Spleen (tissue), 11 donors: ENCODE data around the gene EXTL1. TPM values are rescaled to one million over a fixed set of nuclear protein-coding genes. Genes with fewer than 3 reads are reported as not detected.

Source experiments
- DNase-seq: peaks from one replicate; pipeline ENCODE4 v3.0.0-alpha.2; 2020
- H3K27ac ChIP-seq, 8 donors: fragments of 200-600 bp; sonication (generic) in 7 of 8; 1 replicate in 4 of 8; 2 replicates in 4 of 8; pipeline versions ENCODE4 v1.5.0 to v1.8.0; 2016 to 2021; ENCODE audit warnings: inconsistent platforms in 4 of 8, mild to moderate bottlenecking in 4 of 8, moderate library complexity in 1 of 8
- H3K27me3 ChIP-seq, 7 donors: fragments of 200-600 bp; sonication (generic) in 6 of 7; replicated peaks in 1 of 7; 1 replicate in 4 of 7; 2 replicates in 3 of 7; pipeline versions ENCODE4 v1.5.0 to v1.8.0; 2016 to 2021; ENCODE audit warnings: inconsistent platforms in 3 of 7, mild to moderate bottlenecking in 1 of 7
- H3K36me3 ChIP-seq, 6 donors: fragments of 200-600 bp; sonication (generic) in 5 of 6; 1 replicate in 4 of 6; 2 replicates in 2 of 6; pipeline versions ENCODE4 v1.5.0 to v1.8.0; 2016 to 2021; ENCODE audit warnings: inconsistent platforms in 2 of 6
- H3K4me1 ChIP-seq, 6 donors: fragments of 200-600 bp; sonication (generic) in 5 of 6; 1 replicate in 3 of 6; 2 replicates in 3 of 6; pipeline versions ENCODE4 v1.5.0 to v1.8.0; 2016 to 2021; ENCODE audit warnings: inconsistent platforms in 3 of 6
- H3K4me3 ChIP-seq, 8 donors: fragments of 200-600 bp; sonication (generic) in 7 of 8; 1 replicate in 4 of 8; 2 replicates in 4 of 8; pipeline versions ENCODE4 v1.5.0 to v1.8.0; 2016 to 2021; ENCODE audit warnings: inconsistent platforms in 4 of 8, mild to moderate bottlenecking in 4 of 8, moderate library complexity in 2 of 8
- H3K9me3 ChIP-seq, 8 donors: fragments of 200-600 bp; sonication (generic) in 7 of 8; 1 replicate in 4 of 8; 2 replicates in 4 of 8; pipeline versions ENCODE4 v1.5.0 to v1.8.0; 2016 to 2021; ENCODE audit warnings: inconsistent platforms in 4 of 8
- POLR2A ChIP-seq, 3 donors: fragments of 450-650 bp; IDR thresholded peaks; one replicate each; pipeline ENCODE4 v1.5.1; 2017; ENCODE audit warnings: antibody characterized with exemption in 3 of 3, mild to moderate bottlenecking in 1 of 3
- POLR2AphosphoS5 ChIP-seq, 3 donors: sonication (generic); formaldehyde crosslinking; IDR thresholded peaks; one replicate each; pipeline ENCODE4 v1.5.1; 2017; ENCODE audit warnings: antibody characterized with exemption in 3 of 3
- WGBS, 5 donors: extraction: QIAGEN DNeasy Blood & Tissue Kit in 3 of 5; methylation state at CpG; one replicate each; pipeline versions ENCODE4 v1.1.5 to v1.1.7; 2013 to 2018; 5-methylcytosine and 5-hydroxymethylcytosine counted together
- intact Hi-C: fragments of 100-400 bp; cut with DNase I; formaldehyde crosslinking; loops from one replicate; pipeline ENCODE4 v1.15.0; 2023; ENCODE audit warnings: low total_unique reads
- polyA plus RNA-seq, 3 donors: library from polyadenylated mRNA; stranded (reverse); fragments of 200-250 nt; gene quantifications; one replicate each; pipeline ENCODE4 v1.2.1, GENCODE V29; 2013
- total RNA-seq, 7 donors: library from RNA; depleted of rRNA in 3 of 7; stranded (reverse); fragments of >200 nt in 3 of 7; fragmentation: NEBNext Ultra II Directional in 4 of 7; extraction: Animal tissue kit (Norgen Biotek cat#: 25700) in 4 of 7; gene quantifications; one replicate each; pipeline versions ENCODE4 v1.1.0 to v1.2.1, GENCODE V29; 2016 to 2021
- TF ChIP-seq, protein P1 (sequence below), 11 experiments: fragments of 200-600 bp in 7 of 11; fragments of 450-650 bp in 4 of 11; sonication (generic) in 4 of 11; IDR thresholded peaks in 8 of 11; conservative IDR thresholded peaks in 3 of 11; 1 replicate in 7 of 11; 2 replicates in 4 of 11; pipeline versions ENCODE4 v1.4.0 to v1.8.0; 2016 to 2021; ENCODE audit warnings: antibody characterized with exemption in 11 of 11, inconsistent platforms in 4 of 11, mild to moderate bottlenecking in 1 of 11
- donor health status: healthy with polysubstance abuse.
- donor health status: DM: no; HTN: no; CAD: no; lungs with moderate emphysema.
- donor health status: DM: no; HTN: no; CAD: no.
- donor health status: Bipolar disorder and iron deficiency.
- donor health status: healthy.
- donor health status: DM: no; HTN: no; CAD: no.
- donor health status: DM: yes; HTN: yes; CAD: no.

EXTL1 gene
- total and polyA plus RNA-seq, 10 donors = 0.30 to 8.6 (median 3.6) TPM

DNA sequence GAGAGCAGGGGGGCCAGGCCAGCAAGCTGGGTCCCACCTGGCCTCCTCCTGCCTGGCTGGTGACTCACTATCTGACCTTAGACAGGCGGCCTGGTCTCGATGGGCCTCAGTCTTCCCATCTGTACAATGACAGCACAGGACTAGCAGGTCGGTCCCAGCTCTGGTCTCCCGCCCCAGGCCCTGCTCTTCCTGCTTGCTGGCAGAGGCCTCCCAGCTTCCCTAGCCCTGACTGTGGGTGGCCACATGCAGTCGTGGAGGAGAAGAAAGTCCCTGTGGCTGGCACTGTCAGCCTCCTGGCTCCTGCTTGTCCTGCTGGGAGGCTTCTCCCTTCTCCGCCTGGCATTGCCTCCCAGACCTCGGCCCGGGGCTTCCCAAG lies 817 bp downstream of the EXTL1 start:
- Histone ChIP-seq H3K27me3 (no peaks in the 10 kb centered on the region), H3K4me3 (peak overlapping the region in 6 of 8 donors; percentile 6 to 41 (median 21)), H3K4me1 (peaks cover 1 to 32% (median 19%) of the 10 kb centered on the region in 6 donors), H3K9me3 (no peaks in the 10 kb centered on the region), H3K36me3 (no peaks in the 10 kb centered on the region), H3K27ac (peak overlapping the region in 6 of 8 donors; percentile 53 to 72 (median 58))
- intact Hi-C loops = no loop called here
- TF ChIP-seq POLR2A (IDR thresholded peaks at IDR 0.05) (no peak), POLR2AphosphoS5 (IDR thresholded peaks at IDR 0.05) (no peak)
- TF ChIP-seq, protein P1, sequence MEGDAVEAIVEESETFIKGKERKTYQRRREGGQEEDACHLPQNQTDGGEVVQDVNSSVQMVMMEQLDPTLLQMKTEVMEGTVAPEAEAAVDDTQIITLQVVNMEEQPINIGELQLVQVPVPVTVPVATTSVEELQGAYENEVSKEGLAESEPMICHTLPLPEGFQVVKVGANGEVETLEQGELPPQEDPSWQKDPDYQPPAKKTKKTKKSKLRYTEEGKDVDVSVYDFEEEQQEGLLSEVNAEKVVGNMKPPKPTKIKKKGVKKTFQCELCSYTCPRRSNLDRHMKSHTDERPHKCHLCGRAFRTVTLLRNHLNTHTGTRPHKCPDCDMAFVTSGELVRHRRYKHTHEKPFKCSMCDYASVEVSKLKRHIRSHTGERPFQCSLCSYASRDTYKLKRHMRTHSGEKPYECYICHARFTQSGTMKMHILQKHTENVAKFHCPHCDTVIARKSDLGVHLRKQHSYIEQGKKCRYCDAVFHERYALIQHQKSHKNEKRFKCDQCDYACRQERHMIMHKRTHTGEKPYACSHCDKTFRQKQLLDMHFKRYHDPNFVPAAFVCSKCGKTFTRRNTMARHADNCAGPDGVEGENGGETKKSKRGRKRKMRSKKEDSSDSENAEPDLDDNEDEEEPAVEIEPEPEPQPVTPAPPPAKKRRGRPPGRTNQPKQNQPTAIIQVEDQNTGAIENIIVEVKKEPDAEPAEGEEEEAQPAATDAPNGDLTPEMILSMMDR (IDR thresholded peaks at IDR 0.05 in 8 of 11, conservative IDR thresholded peaks at IDR 0.05 in 3 of 11) = no peak
- 67 to 89% (median 76%) methylated on average over 5 to 8 of the region's 8 CpGs for WGBS, 5 donors
- no peak for DNase-seq

DNA sequence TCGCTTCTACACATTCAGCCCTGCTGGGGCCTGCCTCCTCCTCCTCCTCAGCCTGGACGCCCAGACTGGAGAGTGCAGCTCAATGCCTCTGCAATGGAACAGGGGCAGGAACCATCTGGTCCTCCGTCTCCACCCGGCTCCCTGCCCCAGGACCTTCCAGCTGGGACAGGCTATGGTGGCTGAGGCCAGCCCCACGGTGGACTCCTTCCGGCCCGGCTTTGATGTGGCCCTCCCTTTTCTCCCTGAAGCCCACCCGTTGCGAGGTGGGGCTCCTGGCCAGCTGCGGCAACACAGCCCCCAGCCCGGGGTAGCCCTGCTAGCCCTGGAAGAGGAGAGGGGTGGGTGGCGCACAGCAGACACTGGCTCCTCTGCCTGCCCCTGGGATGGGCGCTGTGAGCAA lies 1.4 kb downstream of the EXTL1 start:
- H3K4me3 ChIP-seq = peak overlapping the region in 4 of 8 donors; percentile 21 to 41 (median 26)
- H3K27ac ChIP-seq = peak overlapping the region in 4 of 8 donors; percentile 53 to 72 (median 63)
- 81 to 91% (median 89%) methylated on average over 13 of the region's 13 CpGs for WGBS, 5 donors
- H3K36me3 ChIP-seq = no peaks in the 10 kb centered on the region
- H3K4me1 ChIP-seq = peaks cover 0 to 26% (median 14%) of the 10 kb centered on the region in 6 donors
- DNase-seq = no peak
- TF ChIP-seq POLR2AphosphoS5 (IDR thresholded peaks at IDR 0.05) (no peak), POLR2A (IDR thresholded peaks at IDR 0.05) (no peak)
- TF ChIP-seq, protein P1 (IDR thresholded peaks at IDR 0.05 in 8 of 11, conservative IDR thresholded peaks at IDR 0.05 in 3 of 11) = no peak
- intact Hi-C loops = no loop called here
- no peaks in the 10 kb centered on the region for H3K27me3 ChIP-seq
- H3K9me3 ChIP-seq = no peaks in the 10 kb centered on the region

DNA sequence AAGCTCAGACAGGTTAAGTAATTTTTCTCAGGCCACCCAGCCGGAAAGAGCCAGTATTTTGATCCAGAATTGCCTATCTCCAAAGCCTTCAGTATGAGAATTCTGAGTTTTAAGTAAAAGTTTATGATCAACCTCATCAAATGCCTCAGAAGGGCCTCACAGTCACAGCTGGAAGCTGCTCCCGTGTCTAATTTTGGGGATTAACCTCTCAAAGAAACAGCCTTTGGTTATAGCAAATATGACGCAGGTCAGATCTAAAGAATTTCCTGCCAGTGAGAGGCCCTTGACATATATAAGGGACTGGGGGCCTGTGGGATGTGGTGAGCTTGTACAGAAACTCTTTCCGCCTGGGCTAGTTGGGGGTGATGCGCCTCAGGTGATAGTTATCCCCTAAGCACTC lies 2.3 kb downstream of the EXTL1 start:
- peak overlapping the region in 3 of 8 donors; percentile 22 to 72 (median 22) for H3K27ac ChIP-seq
- no peaks in the 10 kb centered on the region for H3K9me3 ChIP-seq
- H3K4me3 ChIP-seq = peak overlapping the region in 4 of 8 donors; percentile 21 to 38 (median 26)
- peaks cover 0 to 25% (median 6%) of the 10 kb centered on the region in 6 donors for H3K4me1 ChIP-seq
- DNase-seq = no peak
- TF ChIP-seq, protein P1 (IDR thresholded peaks at IDR 0.05 in 8 of 11, conservative IDR thresholded peaks at IDR 0.05 in 3 of 11) = no peak
- TF ChIP-seq POLR2AphosphoS5 (IDR thresholded peaks at IDR 0.05) (no peak), POLR2A (IDR thresholded peaks at IDR 0.05) (no peak)
- intact Hi-C loops = no loop called here
- no peaks in the 10 kb centered on the region for H3K36me3 ChIP-seq
- WGBS, 5 donors = 86 to 92% (median 88%) methylated on average over 5 of the region's 5 CpGs
- no peaks in the 10 kb centered on the region for H3K27me3 ChIP-seq

DNA sequence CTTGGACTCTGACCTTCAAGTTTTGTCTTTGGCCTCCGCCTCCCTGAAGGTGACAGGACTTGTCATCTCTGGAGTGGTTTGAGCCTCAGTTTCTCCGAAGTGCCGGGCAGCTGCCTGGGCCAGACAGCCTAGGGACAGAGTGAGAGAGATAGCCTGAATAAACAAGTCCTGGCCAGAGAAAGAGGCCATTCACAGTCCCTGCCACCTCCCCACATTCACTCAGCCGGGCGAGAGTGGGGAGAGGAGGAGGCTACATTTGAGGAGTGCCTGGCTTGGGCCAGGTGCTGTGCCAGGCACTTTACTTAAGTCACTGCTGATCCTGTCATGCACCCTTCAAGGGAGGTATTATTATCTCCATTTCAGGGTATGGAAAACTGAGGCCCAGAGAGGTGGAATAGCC lies 3.5 kb downstream of the EXTL1 start:
- intact Hi-C loops = no loop called here
- no peaks in the 10 kb centered on the region for H3K36me3 ChIP-seq
- 85 to 93% (median 87%) methylated on average over 5 of the region's 5 CpGs for WGBS, 5 donors
- H3K27me3 ChIP-seq = no peaks in the 10 kb centered on the region
- no peaks in the 10 kb centered on the region for H3K9me3 ChIP-seq
- H3K27ac ChIP-seq = peak overlapping the region in 1 of 8 donors; percentile 7
- no peak for TF ChIP-seq POLR2A (IDR thresholded peaks at IDR 0.05)
- TF ChIP-seq, protein P1 (IDR thresholded peaks at IDR 0.05 in 8 of 11, conservative IDR thresholded peaks at IDR 0.05 in 3 of 11) = no peak
- no peak for TF ChIP-seq POLR2AphosphoS5 (IDR thresholded peaks at IDR 0.05)
- H3K4me1 ChIP-seq = peaks cover 0 to 17% (median under 1%) of the 10 kb centered on the region in 6 donors
- DNase-seq = no peak
- peak overlapping the region in 2 of 8 donors; percentile 21 to 38 for H3K4me3 ChIP-seq
